Hepatocyte (in vitro differentiated cells): Measurements from ENCODE around the gene CCL4. TPM values are rescaled to one million over a fixed set of nuclear protein-coding genes. Genes with fewer than 3 reads are reported as not detected.
"Not testable (repeated sequence)": the region's sequence is repeated elsewhere in the genome, so short reads cannot be mapped to it uniquely, and the experiment has no call there.

Experiments used
- DNase-seq: peaks from one replicate; pipeline ENCODE4 v3.0.0-alpha.2; 2016; ENCODE audit warnings: low spot score
- H2AFZ ChIP-seq: fragments of 200-600 bp; sonication (generic); 2 replicates; pipeline ENCODE4 v1.6.0; 2016; ENCODE audit warnings: antibody characterized with exemption, mild to moderate bottlenecking
- H3K27ac ChIP-seq: fragments of 200-600 bp; sonication (generic); 2 replicates; pipeline ENCODE4 v1.5.1; 2016; ENCODE audit warnings: mild to moderate bottlenecking
- H3K27me3 ChIP-seq: fragments of 200-600 bp; sonication (generic); 2 replicates; pipeline ENCODE4 v1.6.1; 2016
- H3K36me3 ChIP-seq: fragments of 200-600 bp; sonication (generic); replicated peaks from 2 replicates; pipeline ENCODE4 v1.5.1; 2016; ENCODE audit warnings: low read depth; ENCODE audit not compliant: insufficient read depth
- H3K4me1 ChIP-seq: fragments of 200-600 bp; sonication (generic); 2 replicates; pipeline ENCODE4 v1.5.1; 2016; ENCODE audit warnings: mild to moderate bottlenecking, moderate library complexity; ENCODE audit not compliant: insufficient read depth
- H3K4me2 ChIP-seq: fragments of 200-600 bp; sonication (generic); 2 replicates; pipeline ENCODE4 v1.6.0; 2016
- H3K4me3 ChIP-seq: fragments of 200-600 bp; sonication (generic); 2 replicates; pipeline ENCODE4 v1.5.1; 2016; ENCODE audit warnings: mild to moderate bottlenecking
- H3K79me2 ChIP-seq: fragments of 200-600 bp; sonication (generic); 2 replicates; pipeline ENCODE4 v1.6.0; 2017; ENCODE audit warnings: mild to moderate bottlenecking
- H3K9me2 ChIP-seq: fragments of 200-600 bp; sonication (generic); replicated peaks from 2 replicates; pipeline ENCODE4 v1.6.0; 2017; ENCODE audit warnings: mild to moderate bottlenecking; ENCODE audit not compliant: insufficient read depth
- H3K9me3 ChIP-seq: fragments of 200-600 bp; sonication (generic); 2 replicates; pipeline ENCODE4 v1.5.1; 2016; ENCODE audit warnings: low read depth, mild to moderate bottlenecking
- H4K20me1 ChIP-seq: fragments of 200-600 bp; sonication (generic); 2 replicates; pipeline ENCODE4 v1.6.0; 2016; ENCODE audit warnings: mild to moderate bottlenecking; ENCODE audit not compliant: insufficient read depth, poor library complexity, severe bottlenecking
- CTCF ChIP-seq: fragments of 200-600 bp; sonication (generic); IDR thresholded peaks from 2 replicates; pipeline ENCODE4 v1.5.1; 2016; ENCODE audit warnings: antibody characterized with exemption, mild to moderate bottlenecking; ENCODE audit not compliant: poor library complexity
- EZH2 ChIP-seq: fragments of 200-600 bp; sonication (generic); IDR thresholded peaks from 2 replicates; pipeline ENCODE4 v1.6.1; 2016; ENCODE audit warnings: antibody characterized with exemption, mild to moderate bottlenecking, borderline replicate concordance
- EZH2phosphoT487 ChIP-seq: fragments of 200-600 bp; sonication (generic); IDR thresholded peaks from one replicate; pipeline ENCODE4 v1.6.1; 2018; ENCODE audit warnings: antibody characterized with exemption, mild to moderate bottlenecking, low read depth, moderate library complexity; ENCODE audit not compliant: unreplicated experiment, severe bottlenecking
- WGBS: methylation state at CpG from one replicate; pipeline ENCODE4 v1.1.6; 2016; ENCODE audit warnings: low lambda C conversion rate; ENCODE audit errors: missing lambda C conversion rate; 5-methylcytosine and 5-hydroxymethylcytosine counted together
- polyA plus RNA-seq: library from polyadenylated mRNA; unstranded; fragments of >200 nt; fragmentation: Nextera tagmentation; extraction: Ambion mirVana; gene quantifications from 2 replicates; pipeline ENCODE4 v1.2.1, GENCODE V29; 2016
- total RNA-seq: library from RNA; depleted of rRNA; stranded (reverse); fragments of >200 nt; gene quantifications from 2 replicates; pipeline ENCODE4 v1.2.3, GENCODE V29; 2014

CCL4 gene
- total and polyA plus RNA-seq, 2 experiments from 2014 or later: 5.8 to 21.1 TPM

- Histone ChIP-seq H3K36me3 (no peaks in the 10 kb centered on the region), H3K27me3 (no peaks in the 10 kb centered on the region), H2AFZ (no peak overlapping the region), H4K20me1 (no peaks in the 10 kb centered on the region), H3K4me3 (no peak overlapping the region), H3K4me1 (no peaks in the 10 kb centered on the region), H3K79me2 (no peaks in the 10 kb centered on the region), H3K27ac (no peak overlapping the region), H3K4me2 (no peak overlapping the region), H3K9me2 (no peaks in the 10 kb centered on the region), H3K9me3 (no peaks in the 10 kb centered on the region)
- 59% methylated on average over 1 of the region's 1 CpG for WGBS
- DNase-seq: no peak
- TF ChIP-seq CTCF (no peak), EZH2phosphoT487 (no peak), EZH2 (no peak)
Measured at GRCh38 chr17:36085765-36086164, 17.9 kb upstream of the CCL4 start.

- no peak overlapping the region for H3K4me3 ChIP-seq
- H4K20me1 ChIP-seq: no peaks in the 10 kb centered on the region
- H3K79me2 ChIP-seq: no peaks in the 10 kb centered on the region
- H3K27me3 ChIP-seq: no peaks in the 10 kb centered on the region
- no peaks in the 10 kb centered on the region for H3K4me1 ChIP-seq
- no peak overlapping the region for H3K27ac ChIP-seq
- H3K4me2 ChIP-seq: no peak overlapping the region
- TF ChIP-seq EZH2phosphoT487 (no peak), EZH2 (no peak), CTCF (no peak)
- 94% methylated on average over 1 of the region's 1 CpG for WGBS
- no peaks in the 10 kb centered on the region for H3K9me3 ChIP-seq
- H3K36me3 ChIP-seq: no peaks in the 10 kb centered on the region
- H2AFZ ChIP-seq: no peak overlapping the region
- no peaks in the 10 kb centered on the region for H3K9me2 ChIP-seq
- no peak for DNase-seq
Measured at GRCh38 chr17:36086791-36087190, 16.8 kb upstream of the CCL4 start.

- not testable (repeated sequence) for H2AFZ ChIP-seq, H3K36me3 ChIP-seq, H3K4me1 ChIP-seq, H3K27ac ChIP-seq, H3K4me3 ChIP-seq, H3K27me3 ChIP-seq, H3K9me3 ChIP-seq, DNase-seq, H3K4me2 ChIP-seq, H3K79me2 ChIP-seq, H4K20me1 ChIP-seq, H3K9me2 ChIP-seq
- 50% methylated on average over 1 of the region's 3 CpGs for whole genome bisulfite sequencing
Measured at GRCh38 chr17:36087471-36087870, 16.2 kb upstream of the CCL4 start.

- H3K4me3 ChIP-seq, H3K9me2 ChIP-seq, H3K4me1 ChIP-seq, H3K27me3 ChIP-seq, DNase-seq, H3K9me3 ChIP-seq, H4K20me1 ChIP-seq, H2AFZ ChIP-seq, H3K27ac ChIP-seq, H3K4me2 ChIP-seq, H3K79me2 ChIP-seq, H3K36me3 ChIP-seq: not testable (repeated sequence)
- WGBS: 84% methylated on average over 10 of the region's 10 CpGs
Measured at GRCh38 chr17:36087897-36088572, 15.6 kb upstream of the CCL4 start.
